NCI-H510A treated with DMSO at 0.1 percent for 48 hours (cell line): ENCODE data around the gene CFAP97.
A peak's percentile ranks its signal among the peaks of the same experiment; 100 is the strongest.
"Not testable (repeated sequence)": the region's sequence is repeated elsewhere in the genome, so short reads cannot be mapped to it uniquely, and the experiment has no call there.

Source experiments
- DNase-seq: peaks from one replicate; lab custom pipeline; 2025; lab: John Stamatoyannopoulos, UW

CFAP97 gene

DNA sequence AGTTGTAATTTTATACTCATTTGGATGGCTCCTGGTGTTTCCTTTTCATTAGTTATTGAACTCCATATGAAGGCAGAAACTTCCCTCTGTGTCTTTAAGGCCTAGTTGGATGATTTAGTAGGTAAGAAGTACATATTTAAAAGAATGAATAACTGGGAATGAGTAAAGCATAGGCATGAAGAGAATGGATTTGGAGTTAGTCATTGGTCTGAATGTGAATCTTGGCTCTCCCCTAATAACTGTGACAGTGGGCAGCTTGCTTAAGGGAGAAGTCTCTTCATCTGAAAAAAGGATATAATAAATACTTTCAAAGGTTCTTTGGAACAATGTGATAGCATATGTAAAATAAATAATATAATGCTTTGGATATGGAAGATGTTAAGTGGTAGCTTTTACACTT, 18.8 kb upstream of the CFAP97 start:
- no peak for DNase-seq

DNA sequence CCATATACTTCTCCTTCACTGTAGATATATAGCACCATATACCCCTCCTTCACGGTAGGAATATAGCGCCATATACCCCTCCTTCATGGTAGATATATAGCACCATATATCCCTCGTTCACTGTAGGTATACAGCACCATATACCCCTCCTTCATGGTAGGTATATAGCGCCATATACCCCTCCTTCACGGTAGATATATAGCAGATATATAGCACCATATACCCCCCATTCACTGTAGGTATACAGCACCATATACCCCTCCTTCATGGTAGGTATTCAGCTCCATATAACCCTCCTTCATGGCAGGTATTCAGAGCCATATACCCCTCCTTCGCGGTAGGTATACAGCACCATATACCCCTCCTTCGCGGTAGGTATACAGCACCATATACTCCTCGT, 18.1 kb upstream of the CFAP97 start:
- no peak for DNase-seq

DNA sequence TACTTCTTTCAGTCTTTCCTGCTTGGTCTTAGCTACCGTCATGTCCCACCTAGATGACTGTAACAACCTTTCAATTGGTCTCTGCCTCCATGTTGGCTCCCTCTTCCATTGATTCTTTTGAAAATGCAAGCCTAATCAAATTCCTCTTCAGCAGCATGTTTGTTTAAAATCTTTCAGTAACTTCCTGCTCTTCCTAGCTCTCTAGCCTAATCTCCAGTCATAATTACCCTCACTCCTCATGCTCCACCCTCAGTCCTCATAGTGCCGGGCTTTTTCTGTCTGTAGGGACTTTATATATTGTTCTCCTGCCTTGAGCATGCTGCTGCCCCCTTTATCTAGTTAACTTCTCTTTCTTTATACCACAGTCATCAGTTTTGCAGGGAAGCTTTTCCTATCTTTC, 17.7 kb upstream of the CFAP97 start:
- DNase-seq, result no peak

DNA sequence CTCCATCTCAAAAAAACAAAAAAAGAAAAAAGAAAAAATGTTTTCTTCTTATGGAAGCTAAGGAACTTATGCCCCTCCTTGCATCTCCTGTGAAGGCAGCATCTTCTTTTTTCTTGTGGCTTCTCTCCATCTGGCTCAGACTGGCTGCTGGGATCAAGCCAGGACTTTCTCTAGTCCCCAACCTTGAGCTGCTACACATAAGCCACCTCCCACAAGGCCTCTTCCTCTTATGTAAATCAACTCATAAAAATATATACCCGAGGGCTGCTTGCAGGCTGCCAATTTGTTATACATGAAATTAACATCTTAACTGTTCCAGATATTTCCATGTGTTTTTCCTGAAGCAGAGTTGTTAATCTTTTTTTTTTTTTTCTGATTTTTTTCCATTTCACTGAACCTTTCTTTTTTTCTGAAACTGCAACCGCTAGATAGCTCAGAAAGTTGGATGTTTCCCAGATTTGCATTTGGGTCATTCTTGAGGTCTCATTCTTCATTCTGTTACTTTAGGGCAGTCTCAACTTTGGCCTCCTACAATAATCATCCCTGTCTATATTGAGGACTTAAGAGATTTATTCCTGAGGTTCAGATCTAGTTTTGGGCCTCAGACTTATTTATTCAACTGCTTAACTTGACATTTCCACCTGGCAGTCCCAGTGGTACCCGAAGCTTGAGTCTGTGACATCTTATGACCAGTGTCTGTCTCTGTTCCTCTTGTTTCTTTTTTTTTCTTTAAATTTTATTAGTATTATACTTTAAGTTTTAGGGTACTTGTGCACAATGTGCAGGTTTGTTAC, 15.9 kb upstream of the CFAP97 start:
- no peak for DNase-seq

DNA sequence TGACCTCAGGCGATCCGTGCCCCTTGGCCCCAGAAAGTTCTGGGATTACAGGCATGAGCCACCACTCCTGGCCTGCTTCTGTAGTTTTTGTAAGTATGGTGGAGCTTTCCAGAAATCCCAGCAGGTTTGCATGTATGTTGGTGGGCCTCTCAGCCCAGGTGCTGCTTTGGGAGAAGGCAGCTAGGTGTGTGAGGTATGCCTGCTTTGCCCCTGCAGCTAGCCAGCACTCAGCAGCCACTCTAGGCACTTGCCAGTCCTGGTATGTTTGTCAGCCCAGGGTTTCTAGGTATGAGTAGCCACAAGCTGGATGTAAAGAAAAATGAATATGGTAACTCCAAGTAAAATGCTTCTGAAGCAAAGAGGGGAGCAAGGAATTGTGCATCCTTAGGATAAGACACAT, 14.5 kb upstream of the CFAP97 start:
- DNase-seq, result no peak

DNA sequence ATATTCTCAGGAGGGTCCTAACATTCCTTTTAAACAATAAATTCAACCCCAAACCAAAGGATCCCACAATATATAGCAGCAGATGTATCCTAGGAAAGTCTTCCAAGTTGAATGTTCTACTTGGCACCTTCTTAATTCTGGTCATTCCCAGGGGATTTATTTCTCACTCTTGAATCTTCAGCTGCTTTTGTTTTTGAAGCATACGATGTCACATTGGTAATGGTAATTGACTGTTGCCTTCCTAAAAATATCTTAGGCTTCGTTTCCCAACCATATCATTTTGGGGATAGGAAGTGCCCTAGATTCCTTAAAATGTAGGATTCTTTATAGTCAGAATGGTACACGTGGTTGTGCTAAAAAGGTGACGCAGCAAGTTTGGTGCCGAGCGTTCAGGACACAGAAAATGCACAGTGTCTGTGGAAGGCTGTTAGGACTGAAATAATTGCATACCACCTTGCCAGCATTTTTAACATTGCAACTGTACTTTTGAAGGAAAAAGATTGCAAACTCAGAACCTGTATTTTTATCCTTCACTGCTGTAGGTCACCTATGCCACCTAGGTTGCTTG, 13.7 kb upstream of the CFAP97 start:
- no peak for DNase-seq

DNA sequence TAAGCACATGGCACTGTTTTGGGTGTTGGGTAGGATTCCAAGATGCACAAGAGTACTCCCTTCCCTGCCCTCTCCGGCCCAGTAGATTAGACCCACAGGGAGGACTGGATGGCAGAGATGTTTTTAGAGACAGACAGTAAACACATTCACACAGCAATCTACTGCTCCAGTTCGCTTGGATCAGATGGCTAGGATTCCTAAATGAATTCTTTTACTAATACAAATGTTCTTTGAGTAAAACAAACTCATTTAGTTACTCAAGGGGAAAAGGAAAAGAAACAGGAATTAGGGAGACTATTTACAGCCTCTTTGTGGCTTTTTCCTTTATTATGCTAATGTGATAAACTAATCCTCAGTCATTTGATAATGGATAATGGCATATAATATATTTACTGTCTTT, 11.5 kb upstream of the CFAP97 start:
- no peak for DNase-seq

DNA sequence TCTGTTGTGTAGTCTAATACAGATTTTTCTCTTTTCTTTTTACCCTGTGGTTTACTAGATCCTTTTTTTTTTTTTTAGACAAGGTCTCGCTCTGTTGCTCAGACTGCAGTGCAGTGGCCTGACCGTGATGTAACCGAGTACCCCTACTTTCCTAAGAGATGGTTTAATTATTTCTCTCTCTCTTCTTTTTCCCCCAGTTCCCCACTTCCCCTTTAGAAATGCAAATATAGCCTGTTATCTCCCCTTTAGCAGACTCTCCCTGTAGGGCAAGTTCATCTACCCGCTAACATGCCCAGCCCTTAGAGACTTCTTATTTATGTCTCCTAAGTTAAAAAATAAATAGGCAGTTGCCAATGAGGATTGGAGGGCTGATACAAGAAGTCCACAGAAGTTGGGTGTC, 10.1 kb upstream of the CFAP97 start:
- no peak for DNase-seq

DNA sequence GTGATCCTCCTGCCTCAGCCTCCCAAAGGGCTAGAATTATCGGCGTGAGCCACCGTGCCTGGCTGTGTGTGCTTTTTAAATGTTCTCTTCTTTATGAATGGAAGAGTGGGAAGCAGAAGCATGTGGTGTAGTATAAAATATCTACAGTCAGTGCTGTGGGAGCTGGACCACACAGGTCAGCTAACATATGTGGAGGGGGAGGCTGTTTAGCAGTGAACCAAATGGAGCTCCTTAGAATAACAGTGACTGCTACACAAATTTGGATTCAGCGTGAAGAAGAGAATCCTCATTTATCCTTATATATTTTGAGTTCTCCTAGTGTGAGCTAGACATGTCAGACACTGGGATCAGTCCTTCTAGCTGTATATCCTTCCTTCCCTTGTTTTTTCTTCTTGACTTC, 8.8 kb upstream of the CFAP97 start:
- no peak for DNase-seq

DNA sequence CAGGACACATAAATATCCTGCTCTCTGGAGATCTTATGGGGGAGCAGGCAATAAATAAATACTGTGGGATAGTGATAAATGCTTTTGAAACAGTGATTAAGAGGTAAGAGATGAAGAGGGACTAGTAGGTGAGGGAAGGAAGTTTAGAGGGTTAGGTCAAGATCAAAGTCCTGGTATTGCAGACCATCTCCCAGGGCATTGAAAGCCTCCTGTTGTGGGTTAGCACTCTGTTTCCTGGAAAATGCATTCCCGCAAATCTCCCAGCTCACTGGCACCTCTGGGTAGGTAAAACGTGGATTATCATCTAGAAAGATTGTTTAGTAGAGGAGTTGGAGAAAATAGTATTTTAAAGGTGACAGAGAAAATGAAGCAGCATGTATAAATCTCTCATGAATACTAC, 7.8 kb upstream of the CFAP97 start:
- DNase-seq, result no peak

DNA sequence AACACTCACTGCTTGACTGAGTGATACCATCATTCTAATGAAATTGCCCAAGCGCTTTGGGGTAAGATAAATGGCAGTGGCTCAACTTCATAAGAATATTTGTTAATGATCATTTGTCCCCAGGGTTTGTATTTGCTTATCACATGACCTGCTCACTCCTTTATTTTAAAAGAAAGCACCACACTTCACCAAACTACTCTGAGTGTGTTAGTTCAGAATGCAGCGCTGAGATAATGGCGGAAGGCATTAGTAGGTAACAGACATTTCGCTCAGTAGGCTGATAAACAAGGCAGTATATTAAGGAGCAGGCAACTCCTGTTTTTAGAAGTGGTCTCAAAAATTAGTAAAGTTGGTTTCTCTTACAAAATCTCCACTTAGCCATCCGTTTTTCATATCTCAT, 7.2 kb upstream of the CFAP97 start:
- DNase-seq, result no peak

DNA sequence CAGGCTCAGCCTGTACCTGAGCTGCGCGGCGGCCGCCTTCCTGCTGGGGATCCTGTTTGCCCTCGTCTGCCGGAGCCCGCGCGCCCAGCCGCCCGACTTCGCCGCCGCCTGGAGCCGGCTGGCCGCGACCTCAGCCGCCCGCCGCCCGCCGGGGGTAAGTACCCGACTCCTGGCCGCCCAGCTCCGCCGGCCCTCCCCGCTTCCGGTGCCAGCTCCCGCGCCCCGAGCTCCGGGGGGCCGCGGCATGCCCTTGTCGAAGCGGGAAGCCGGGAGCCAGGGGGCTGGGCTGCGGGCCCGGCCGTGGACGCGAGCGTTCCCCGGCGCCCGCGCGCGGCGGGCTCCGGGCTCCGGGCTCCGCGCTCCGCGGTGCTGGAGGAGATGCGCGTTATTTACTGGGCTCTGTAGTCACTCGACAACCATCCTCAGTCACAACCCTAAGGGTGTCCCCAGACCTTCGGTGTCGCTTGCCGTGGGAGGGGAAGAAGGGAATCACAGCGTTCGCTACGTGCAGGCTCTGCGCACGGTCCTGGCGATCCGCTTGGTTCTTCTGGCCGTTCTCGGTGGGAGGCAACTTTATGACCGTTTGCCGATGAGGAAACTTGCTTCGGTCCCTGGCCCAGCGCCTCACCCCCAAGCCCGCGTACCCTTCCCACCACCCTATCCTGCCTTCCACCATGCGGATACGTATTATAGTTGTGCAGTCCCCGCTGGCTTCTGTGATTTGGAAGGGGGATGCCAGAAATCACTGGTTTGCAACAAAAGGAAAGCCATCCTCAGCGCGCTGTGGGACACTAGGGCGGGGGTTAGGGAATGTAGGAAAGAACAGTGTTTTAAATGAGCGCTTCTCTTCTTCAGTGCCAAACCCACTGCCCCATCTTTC, 6.5 kb upstream of the CFAP97 start:
- DNase-seq, result peak; percentile 28

DNA sequence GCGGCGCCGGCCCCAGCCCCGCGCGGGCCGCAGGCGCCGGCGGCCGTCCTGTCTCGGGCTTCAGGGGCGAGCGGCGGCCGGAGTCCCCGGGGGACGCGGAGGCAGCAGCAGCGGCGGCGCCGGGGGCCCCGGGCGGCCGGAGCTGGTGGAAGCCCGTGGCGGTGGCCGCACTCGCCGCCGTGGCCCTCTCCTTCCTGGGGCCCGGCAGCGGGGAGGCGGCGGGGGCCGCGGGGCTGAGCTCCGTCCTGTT, 6.0 kb upstream of the CFAP97 start:
- not testable (repeated sequence) for DNase-seq

DNA sequence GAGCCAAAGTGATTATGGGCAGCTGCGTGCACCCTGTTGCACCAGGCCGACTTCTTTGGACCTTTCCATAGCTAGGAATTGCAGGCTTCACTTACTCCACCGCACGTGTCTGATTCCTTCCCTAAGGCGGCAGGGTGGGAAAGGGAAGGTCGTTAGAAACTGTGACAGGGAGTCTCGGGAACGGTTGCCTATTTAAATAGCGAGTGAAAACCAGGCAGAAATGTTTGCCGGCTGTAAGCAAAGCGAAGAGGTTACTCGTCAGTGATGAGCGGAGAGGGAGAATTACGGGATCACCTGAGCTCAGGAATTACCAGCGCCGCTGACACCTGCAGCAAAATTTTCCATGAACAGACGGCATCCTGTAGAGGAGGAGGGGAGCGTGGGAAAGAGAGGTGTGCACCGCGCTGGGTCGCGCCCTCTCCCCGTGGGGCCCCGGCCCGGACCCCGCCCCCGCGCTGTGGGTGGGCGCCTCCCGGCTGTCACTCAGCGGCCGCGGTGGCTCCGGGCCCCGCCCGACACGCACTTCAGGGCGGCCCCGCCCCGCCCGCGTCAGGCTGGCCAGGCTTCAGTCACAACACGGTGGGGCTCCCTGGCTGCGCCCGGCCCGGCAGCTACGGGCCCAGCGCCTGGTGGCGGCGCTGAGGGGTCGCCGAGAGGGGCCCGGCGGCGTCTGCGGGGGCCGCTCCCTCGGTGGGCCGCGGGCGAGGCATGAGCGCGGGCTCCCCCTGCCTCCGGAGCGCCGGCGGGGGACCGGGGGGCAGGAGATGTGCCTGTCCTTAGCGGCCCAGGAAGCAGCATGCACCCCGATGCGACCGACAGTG, 5.4 kb upstream of the CFAP97 start, which contains the start of gene SNX25:
SNX25 (plus strand) TSS at position 568 of the 821 bp plus-strand sequence; CDS start at position 797, 229 bp downstream.
- DNase-seq, result peak; percentile 58

DNA sequence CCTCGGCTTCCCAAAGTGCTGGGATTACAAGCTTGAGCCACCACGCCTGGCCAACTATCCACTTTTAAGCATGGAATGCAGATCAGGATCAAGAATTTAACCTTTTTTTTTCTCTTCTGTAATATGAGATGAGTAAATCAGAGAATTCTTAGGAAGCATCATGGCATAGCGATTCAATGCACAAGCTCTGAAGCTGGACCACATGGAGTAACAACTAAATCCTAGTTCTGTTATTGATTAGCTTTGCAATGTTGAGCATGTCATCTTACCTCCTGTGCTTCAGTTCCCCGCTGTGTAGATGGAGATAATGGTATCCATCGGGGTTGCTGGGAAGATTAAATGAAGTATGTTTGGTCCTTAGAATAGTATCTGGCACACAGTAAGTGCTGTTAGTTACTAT, 3.7 kb upstream of the CFAP97 start:
- no peak for DNase-seq

DNA sequence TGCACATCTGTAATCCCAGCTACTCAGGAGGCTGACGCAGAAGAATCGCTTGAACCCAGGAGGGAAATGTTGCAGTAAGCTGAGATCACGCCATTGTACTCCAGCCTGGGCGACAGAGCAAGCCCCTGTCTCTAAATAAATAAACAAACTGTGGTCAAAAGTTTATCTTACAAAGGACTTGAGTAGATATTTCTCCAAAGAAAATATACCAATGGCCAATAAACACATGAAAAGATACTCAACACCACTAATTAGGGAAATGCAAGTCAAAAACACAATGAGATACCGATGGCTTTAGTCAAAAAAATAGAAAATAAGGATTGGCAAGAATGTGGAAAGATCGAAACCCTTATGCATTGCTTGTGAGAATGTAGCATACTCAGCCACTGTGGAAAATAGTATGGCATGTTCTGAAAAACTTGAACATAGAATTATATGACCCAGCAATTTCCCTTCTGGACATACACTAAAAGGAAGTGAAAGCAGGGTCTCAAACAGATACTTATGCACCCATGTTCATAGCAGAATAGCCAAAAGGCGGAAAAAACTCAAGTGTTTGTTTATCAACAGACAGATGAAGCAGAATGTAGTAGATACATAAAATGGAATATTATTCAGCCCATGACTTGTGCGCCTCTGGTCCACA, 2.0 kb upstream of the CFAP97 start:
- DNase-seq, result no peak

DNA sequence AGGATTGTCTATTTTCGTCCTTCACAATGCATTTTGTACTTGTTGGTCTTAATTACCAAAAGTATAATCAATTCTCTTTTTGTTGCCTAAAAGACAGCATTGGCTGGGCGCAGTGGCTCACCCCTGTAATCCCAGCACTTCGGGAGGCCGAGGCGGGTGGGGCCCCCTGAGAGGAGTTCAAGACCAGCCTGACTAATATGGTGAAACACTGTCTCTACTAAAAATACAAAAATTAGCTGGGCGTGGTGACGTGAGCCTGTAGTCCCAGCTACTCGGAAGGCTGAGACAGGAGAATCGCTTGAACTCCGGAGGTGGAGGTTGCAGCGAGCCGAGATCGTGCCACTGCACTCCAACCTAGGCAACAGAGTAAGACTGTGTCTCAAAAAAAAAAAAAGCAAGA, 1.3 kb upstream of the CFAP97 start:
- DNase-seq, result not testable (repeated sequence)

DNA sequence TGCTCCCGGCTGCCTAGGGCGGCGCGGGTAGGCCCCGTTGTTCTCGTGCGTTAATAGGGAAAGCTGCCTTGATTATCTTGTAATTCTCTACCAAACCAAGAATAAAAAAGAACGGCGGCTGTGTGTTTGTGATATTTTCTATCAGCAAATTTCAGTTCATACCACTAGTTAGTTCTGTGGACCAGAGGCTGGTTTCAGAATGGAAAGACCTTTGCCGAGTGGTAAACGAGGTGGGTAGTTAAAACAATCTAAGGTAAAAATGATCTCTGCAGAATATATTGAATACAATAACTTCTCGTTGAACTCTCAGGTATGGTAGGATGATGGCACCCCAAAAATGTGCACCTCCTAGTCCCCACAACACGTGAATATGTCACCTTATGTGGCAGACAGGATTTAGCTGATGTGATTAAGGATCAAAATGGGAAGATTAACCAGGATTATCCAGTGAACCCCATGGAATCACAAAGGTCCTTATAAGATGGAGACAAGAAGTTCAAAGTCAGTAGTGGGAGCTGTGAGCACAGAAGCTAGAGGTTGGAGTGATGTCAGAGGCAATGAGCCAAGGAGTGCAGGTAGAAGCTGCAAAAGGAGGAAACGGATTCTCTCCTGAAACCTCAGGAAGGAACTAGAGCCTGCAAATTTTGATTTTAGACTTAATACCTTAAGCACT, 574 bp upstream of the CFAP97 start:
- DNase-seq, result peak; percentile 31

DNA sequence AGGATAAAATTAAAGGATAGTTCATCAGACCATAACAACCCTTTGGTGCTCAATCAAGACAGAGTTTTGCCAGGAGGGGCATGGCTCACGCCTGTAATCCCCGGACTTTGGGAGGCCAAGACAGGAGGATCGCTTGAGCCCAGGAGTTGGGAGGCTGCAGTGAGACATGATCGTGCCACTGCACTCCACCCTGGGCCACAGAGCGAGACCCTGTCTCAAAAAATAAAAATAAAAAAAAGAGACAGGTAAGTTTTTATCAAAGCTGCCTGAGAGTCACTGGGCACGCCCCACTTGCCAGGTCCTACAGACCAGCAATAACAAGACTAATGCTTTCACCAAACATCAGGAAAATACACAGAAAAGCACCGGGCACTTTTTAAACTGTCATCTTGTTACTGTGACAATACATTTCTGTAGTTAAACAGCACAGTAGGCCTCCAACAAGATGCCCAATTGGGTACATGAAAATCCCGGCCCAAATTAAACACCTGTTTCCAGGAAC, 765 bp downstream of the CFAP97 start:
- no peak for DNase-seq

DNA sequence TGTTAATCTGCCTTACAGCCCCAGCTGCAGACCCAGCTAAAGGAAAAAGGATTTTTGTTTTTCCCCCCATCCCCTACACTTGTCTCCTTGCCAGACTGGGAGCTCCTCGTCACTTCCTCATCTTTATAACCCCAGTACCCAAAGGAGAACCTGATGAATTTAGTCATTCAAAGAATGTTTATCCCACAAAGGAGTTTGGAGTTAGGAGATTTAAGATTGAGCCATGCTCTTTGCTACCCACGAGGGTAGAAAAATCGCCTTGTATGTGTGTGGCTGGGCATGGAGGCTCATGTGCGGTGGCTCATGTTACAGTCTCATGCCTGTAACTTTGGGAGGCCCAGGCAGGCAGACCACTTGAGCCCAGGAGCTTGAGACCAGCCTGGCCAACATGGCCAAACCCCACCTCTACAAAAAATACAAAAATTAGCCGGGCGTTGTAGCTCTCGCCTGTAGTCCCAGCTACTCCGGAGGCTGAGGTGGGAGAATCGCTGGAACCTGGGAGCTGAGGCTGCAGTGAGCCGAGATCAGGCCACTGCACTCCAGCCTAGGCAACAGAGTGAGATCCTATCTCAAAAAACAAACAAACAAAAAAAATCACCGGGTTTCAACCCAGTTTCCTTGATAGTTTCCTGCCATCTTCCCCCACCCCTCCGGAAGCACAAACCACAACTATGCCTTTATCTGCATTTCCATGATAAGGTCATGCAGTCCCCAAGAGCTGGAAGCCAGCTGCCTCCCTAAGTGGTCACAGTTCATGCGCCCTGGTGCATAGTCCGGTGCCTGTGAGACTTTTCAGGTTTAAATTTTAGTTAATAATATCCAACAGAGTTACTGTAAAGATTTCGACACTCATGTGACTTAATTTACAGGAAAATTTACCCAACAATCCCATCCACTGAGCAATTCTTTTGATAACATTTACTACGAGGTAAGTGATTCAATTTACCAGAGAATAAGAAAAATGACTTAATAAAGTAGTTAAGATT, 1.5 kb downstream of the CFAP97 start:
- DNase-seq, result no peak
